Aorta (tissue), 5 donors: ENCODE results near the gene NBEA. TPM values are rescaled to one million over a fixed set of nuclear protein-coding genes. Genes with fewer than 3 reads are reported as not detected.
A peak's percentile ranks its signal among the peaks of the same experiment; 100 is the strongest.
"Not testable (repeated sequence)": the region's sequence is repeated elsewhere in the genome, so short reads cannot be mapped to it uniquely, and the experiment has no call there.

Experiments used
- ATAC-seq: fragments of 200-7000 bp; cut with Tn5 transposase; one replicate; pipeline ENCODE4 v1.9.1; 2022; ENCODE audit warnings: moderate library complexity; ENCODE audit not compliant: low FRiP score
- DNase-seq, 2 donors: peaks; one replicate each; pipeline ENCODE4 v3.0.0-alpha.2; 2020
- H3K27ac ChIP-seq, 2 donors: one replicate each; pipeline ENCODE4 v1.5.1; 2013; ENCODE audit warnings: low read length in 2 of 2, mild to moderate bottlenecking in 2 of 2, moderate library complexity in 2 of 2, control low read depth in 1 of 2, inconsistent platforms in 1 of 2, low read depth in 1 of 2
- H3K27me3 ChIP-seq, 2 donors: one replicate each; pipeline ENCODE4 v1.6.1; 2013; ENCODE audit warnings: control low read depth in 1 of 2, low read length in 1 of 2, mild to moderate bottlenecking in 1 of 2, moderate library complexity in 1 of 2; ENCODE audit not compliant: insufficient read depth in 2 of 2, control insufficient read depth in 1 of 2
- H3K36me3 ChIP-seq, 2 donors: one replicate each; pipeline ENCODE4 v1.6.1; 2013; ENCODE audit warnings: control low read depth in 1 of 2, low read length in 1 of 2, mild to moderate bottlenecking in 1 of 2; ENCODE audit not compliant: insufficient read depth in 2 of 2, control insufficient read depth in 1 of 2
- H3K4me1 ChIP-seq, 2 donors: one replicate each; pipeline ENCODE4 v1.6.1; 2013; ENCODE audit warnings: low read length in 2 of 2, control low read depth in 1 of 2, mild to moderate bottlenecking in 1 of 2, moderate library complexity in 1 of 2; ENCODE audit not compliant: insufficient read depth in 2 of 2, control insufficient read depth in 1 of 2
- H3K4me3 ChIP-seq, 2 donors: one replicate each; pipeline ENCODE4 v1.5.1; 2013; ENCODE audit warnings: low read length in 2 of 2, control low read depth in 1 of 2, mild to moderate bottlenecking in 1 of 2
- H3K9me3 ChIP-seq: one replicate; pipeline ENCODE4 v1.6.1; 2013; ENCODE audit warnings: mild to moderate bottlenecking, low read length; ENCODE audit not compliant: control insufficient read depth
- WGBS, 2 donors: extraction: QIAGEN DNeasy Blood & Tissue Kit; methylation state at CpG; one replicate each; pipeline ENCODE4 v1.1.7; 2013; 5-methylcytosine and 5-hydroxymethylcytosine counted together
- intact Hi-C, 2 donors: fragments of 100-400 bp; cut with DNase I; formaldehyde crosslinking; loops; one replicate each; pipeline versions ENCODE4 v1.14.2 to v1.15.0; 2022
- polyA plus RNA-seq, 2 donors: library from polyadenylated mRNA; stranded (reverse); fragments of 200-250 nt; gene quantifications; one replicate each; pipeline ENCODE4 v1.2.3, GENCODE V29; 2013
- total RNA-seq, 2 donors: library from RNA; stranded (reverse); fragmentation: NEBNext Ultra II Directional; extraction: Animal tissue kit (Norgen Biotek cat#: 25700); gene quantifications; one replicate each; pipeline ENCODE4 v1.2.1, GENCODE V29; 2021
- donor health status: healthy with polysubstance abuse.
- donor health status: Bipolar disorder and iron deficiency.
- donor health status: DM: no; HTN: no; CAD: no.
- donor health status: DM: no; HTN: no; CAD: no.
- donor health status: DM: yes; HTN: yes; CAD: no.

NBEA gene
- total and polyA plus RNA-seq, 4 donors: 1.9 to 14.7 (median 8.8) TPM

DNA sequence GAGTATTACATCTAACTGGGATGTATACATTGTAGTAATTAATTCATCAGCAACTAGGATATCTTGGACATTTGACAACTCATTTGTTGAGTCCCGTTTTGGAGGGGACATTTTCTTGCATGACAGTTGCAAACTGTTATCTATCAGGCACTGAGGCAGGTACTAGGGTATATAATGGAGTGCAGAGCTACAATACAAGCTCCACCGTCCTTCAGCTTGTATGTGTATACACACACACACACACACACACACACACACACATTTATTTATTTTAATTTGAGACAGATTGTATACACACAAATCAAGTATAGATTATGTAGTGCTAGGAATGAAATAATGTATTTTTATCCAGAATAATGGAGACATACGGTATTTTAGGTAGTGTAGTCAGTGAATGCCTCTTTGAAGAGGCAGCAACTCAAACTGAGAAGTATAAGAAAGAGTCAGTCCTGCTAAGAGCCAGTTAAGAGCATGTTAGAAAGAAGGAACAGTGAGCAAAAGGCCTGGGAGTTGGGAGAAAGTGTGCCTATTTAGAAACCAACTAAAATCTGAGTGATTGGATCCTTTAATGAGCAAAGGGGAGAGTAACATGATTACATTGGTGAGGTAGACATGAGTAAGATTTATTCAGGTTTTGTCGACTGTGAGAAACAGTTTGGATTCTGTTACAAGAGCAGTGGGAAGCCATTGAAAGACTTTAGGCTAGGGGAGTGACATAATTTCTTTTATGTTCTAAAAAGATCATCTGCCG lies 74.5 kb downstream of the NBEA start:
- Histone ChIP-seq H3K36me3 (no peaks in the 10 kb centered on the region), H3K27ac (no peak overlapping the region), H3K4me3 (no peak overlapping the region), H3K4me1 (no peaks in the 10 kb centered on the region), H3K27me3 (no peaks in the 10 kb centered on the region), H3K9me3 (no peaks in the 10 kb centered on the region)
- intact Hi-C loops: no loop called here
- WGBS, 2 donors: 66 to 73% methylated on average over 5 of the region's 5 CpGs
- ATAC-seq: no peak
- no peak for DNase-seq

- Histone ChIP-seq H3K4me1 (no peaks in the 10 kb centered on the region), H3K36me3 (no peaks in the 10 kb centered on the region), H3K27me3 (no peaks in the 10 kb centered on the region), H3K27ac (no peak overlapping the region), H3K4me3 (no peak overlapping the region), H3K9me3 (no peaks in the 10 kb centered on the region)
- DNase-seq (no peak), ATAC-seq (no peak)
- intact Hi-C loops: no loop called here
- WGBS, 2 donors: 87% methylated on average over 2 of the region's 2 CpGs
These were observed 83.2 kb downstream of the NBEA start for GRCh38 chr13:35025314-35025713.

GRCh38 chr13:35028338-35028867 lies 86.3 kb downstream of the NBEA start:
- Histone ChIP-seq H3K4me3 (no peak overlapping the region), H3K36me3 (no peaks in the 10 kb centered on the region), H3K4me1 (no peaks in the 10 kb centered on the region), H3K27me3 (no peaks in the 10 kb centered on the region), H3K9me3 (no peaks in the 10 kb centered on the region), H3K27ac (no peak overlapping the region)
- DNase-seq (no peak), ATAC-seq (no peak)
- WGBS, 2 donors: 94 to 97% methylated on average over 1 of the region's 1 CpG
- intact Hi-C loops: no loop called here

DNA sequence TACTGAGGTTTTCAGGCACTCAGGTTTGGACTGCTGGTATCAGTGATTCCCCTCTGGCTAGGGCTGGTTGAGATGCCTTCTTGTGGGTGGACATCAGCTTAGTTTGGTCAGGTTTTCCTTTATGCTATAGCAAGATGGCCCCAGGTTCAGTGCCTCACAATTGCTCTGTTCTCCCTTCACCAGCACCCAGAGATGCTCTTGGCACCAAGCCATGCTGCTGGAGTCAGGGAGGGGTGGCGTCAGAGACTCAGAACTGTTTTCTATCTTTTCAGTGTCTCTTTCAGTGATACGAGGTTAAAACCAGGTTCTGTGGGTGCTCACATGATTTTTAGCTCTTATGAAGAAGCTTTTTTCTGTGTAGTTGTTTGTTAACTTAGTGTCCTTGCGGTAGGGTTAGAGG lies 96.9 kb downstream of the NBEA start:
- intact Hi-C loops: no loop called here
- Histone ChIP-seq H3K27ac (no peak overlapping the region), H3K9me3 (no peaks in the 10 kb centered on the region), H3K4me3 (no peak overlapping the region), H3K27me3 (no peaks in the 10 kb centered on the region), H3K36me3 (no peaks in the 10 kb centered on the region), H3K4me1 (no peaks in the 10 kb centered on the region)
- WGBS, 2 donors: 73 to 78% methylated on average over 3 of the region's 3 CpGs
- peak in 1 of 2 donors; percentile 36 for DNase-seq
- no peak for ATAC-seq

GRCh38 chr13:35046587-35046986 lies 104.5 kb downstream of the NBEA start:
- 95 to 100% methylated on average over 2 of the region's 2 CpGs for WGBS, 2 donors
- H3K27ac ChIP-seq: no peak overlapping the region
- H3K27me3 ChIP-seq: no peaks in the 10 kb centered on the region
- intact Hi-C loops: no loop called here
- no peaks in the 10 kb centered on the region for H3K4me1 ChIP-seq
- H3K36me3 ChIP-seq: no peaks in the 10 kb centered on the region
- no peaks in the 10 kb centered on the region for H3K9me3 ChIP-seq
- DNase-seq (no peak), ATAC-seq (no peak)
- no peak overlapping the region for H3K4me3 ChIP-seq

DNA sequence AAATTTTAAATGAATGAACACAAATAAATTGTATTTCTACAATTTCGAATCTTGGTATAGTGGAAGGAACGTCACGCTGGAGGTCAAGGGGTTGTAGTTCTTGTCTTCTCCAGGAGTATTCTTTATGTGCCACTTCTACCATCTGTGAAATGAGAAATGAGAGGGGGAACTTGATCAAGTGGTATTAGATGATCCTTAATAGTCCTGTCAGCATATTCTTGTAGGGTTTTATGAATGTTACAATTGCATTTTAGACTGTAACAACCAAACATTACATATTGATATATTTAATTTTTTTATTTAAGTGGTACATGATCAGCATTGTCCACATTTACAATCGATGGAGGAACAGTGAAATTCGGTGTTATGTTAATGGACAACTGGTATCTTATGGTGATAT lies 113.6 kb downstream of the NBEA start:
- no peak for DNase-seq
- Histone ChIP-seq H3K27me3 (no peaks in the 10 kb centered on the region), H3K9me3 (no peaks in the 10 kb centered on the region), H3K4me1 (no peaks in the 10 kb centered on the region), H3K4me3 (no peak overlapping the region), H3K36me3 (no peaks in the 10 kb centered on the region), H3K27ac (no peak overlapping the region)
- intact Hi-C loops: no loop called here
- 93 to 95% methylated on average over 5 of the region's 5 CpGs for WGBS, 2 donors
- no peak for ATAC-seq

- DNase-seq (no peak), ATAC-seq (no peak)
- intact Hi-C loops: no loop called here
- H3K27ac ChIP-seq: no peak overlapping the region
- H3K9me3 ChIP-seq: no peaks in the 10 kb centered on the region
- no peak overlapping the region for H3K4me3 ChIP-seq
- H3K4me1 ChIP-seq: no peaks in the 10 kb centered on the region
- H3K36me3 ChIP-seq: no peaks in the 10 kb centered on the region
- WGBS, 2 donors: 93 to 97% methylated on average over 6 of the region's 6 CpGs
- H3K27me3 ChIP-seq: no peaks in the 10 kb centered on the region
These were observed 115.8 kb downstream of the NBEA start for GRCh38 chr13:35057858-35058257.

DNA sequence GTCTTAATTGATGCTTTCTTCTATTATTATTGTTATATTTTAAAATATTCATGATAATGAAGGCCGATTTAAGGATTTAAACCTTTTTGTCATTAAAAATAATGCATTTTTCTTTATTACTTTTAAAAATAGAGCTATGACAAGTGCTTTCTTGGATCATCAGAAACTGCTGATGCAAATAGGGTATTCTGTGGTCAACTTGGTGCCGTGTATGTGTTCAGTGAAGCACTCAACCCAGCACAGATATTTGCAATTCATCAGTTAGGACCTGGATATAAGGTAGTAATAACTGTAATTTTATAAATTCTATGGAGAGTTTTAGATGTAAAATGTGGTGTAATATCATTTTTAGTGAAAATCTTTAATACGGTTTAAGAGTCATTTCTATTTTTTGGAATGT lies 116.5 kb downstream of the NBEA start:
- H3K27me3 ChIP-seq, H3K4me1 ChIP-seq, ATAC-seq, DNase-seq, H3K27ac ChIP-seq, H3K9me3 ChIP-seq, intact Hi-C loops, H3K36me3 ChIP-seq, H3K4me3 ChIP-seq: not testable (repeated sequence)
- WGBS, 2 donors: 92 to 93% methylated on average over 3 of the region's 3 CpGs

GRCh38 chr13:35086667-35087066 lies 144.6 kb downstream of the NBEA start:
- Histone ChIP-seq H3K9me3 (no peaks in the 10 kb centered on the region), H3K4me3 (no peak overlapping the region), H3K4me1 (no peaks in the 10 kb centered on the region), H3K36me3 (no peaks in the 10 kb centered on the region), H3K27ac (no peak overlapping the region), H3K27me3 (no peaks in the 10 kb centered on the region)
- no peak for DNase-seq
- intact Hi-C loops: no loop called here
- WGBS, 2 donors: 74 to 83% methylated on average over 2 of the region's 2 CpGs
- no peak for ATAC-seq
